Naive thymus-derived CD4-positive, alpha-beta T cell (primary cell): ENCODE results near the gene BIRC3. TPM values are rescaled to one million over a fixed set of nuclear protein-coding genes. Genes with fewer than 3 reads are reported as not detected.

Experiments used
- ATAC-seq: fragments of 150-1000 bp; cut with Tn5 transposase; 2 replicates; pipeline ENCODE4 v1.10.0; 2021; ENCODE audit warnings: mild to moderate bottlenecking, moderate library complexity
- CTCF ChIA-PET: fragments of 350-600 bp; sonication (Branson Sonifier 250); formaldehyde crosslinking; loops from one replicate; lab custom pipeline; 2021; ENCODE audit warnings: antibody characterized with exemption; lab: Charles Lee
- POLR2A ChIA-PET: fragments of 350-600 bp; sonication (Branson Sonifier 250); formaldehyde crosslinking; loops from one replicate; lab custom pipeline; 2021; ENCODE audit warnings: antibody characterized with exemption, inconsistent platforms; lab: Charles Lee
- DNase-seq, 9 donors: peaks; one replicate each; pipeline versions ENCODE4 v3.0.0 to v3.0.0-alpha.2; 2020 to 2022; ENCODE audit warnings: mixed read lengths in 1 of 9
- H3K27ac ChIP-seq: one replicate; pipeline ENCODE4 v1.7.0; 2013; ENCODE audit warnings: mild to moderate bottlenecking, low read depth, low read length, moderate library complexity
- H3K27me3 ChIP-seq, 2 donors: one replicate each; pipeline ENCODE4 v1.7.0; 2013; ENCODE audit warnings: low read length in 2 of 2, mild to moderate bottlenecking in 2 of 2, moderate library complexity in 2 of 2; ENCODE audit not compliant: control insufficient read depth in 2 of 2, insufficient read depth in 2 of 2
- H3K36me3 ChIP-seq, 3 experiments: 1 replicate in 2 of 3; 2 replicates in 1 of 3; pipeline ENCODE4 v1.7.0; 2013; ENCODE audit warnings: low read length in 3 of 3, mild to moderate bottlenecking in 3 of 3, moderate library complexity in 1 of 3; ENCODE audit not compliant: insufficient read depth in 3 of 3, control insufficient read depth in 2 of 3
- H3K4me1 ChIP-seq, 2 donors: one replicate each; pipeline ENCODE4 v1.7.0; 2013; ENCODE audit warnings: low read length in 2 of 2, mild to moderate bottlenecking in 2 of 2, moderate library complexity in 1 of 2; ENCODE audit not compliant: control insufficient read depth in 2 of 2, insufficient read depth in 2 of 2
- H3K4me3 ChIP-seq: 2 replicates; pipeline ENCODE4 v1.7.0; 2013; ENCODE audit warnings: mild to moderate bottlenecking, low read length
- H3K9me3 ChIP-seq, 3 experiments: 1 replicate in 2 of 3; 2 replicates in 1 of 3; pipeline ENCODE4 v1.7.0; 2013; ENCODE audit warnings: low read length in 3 of 3; ENCODE audit not compliant: control insufficient read depth in 2 of 3
- H3K27ac Mint-ChIP-seq, 9 donors: one replicate each; pipeline ENCODE4 v1.8.0; 2020 to 2022; ENCODE audit warnings: mixed read lengths in 9 of 9, mild to moderate bottlenecking in 8 of 9, moderate library complexity in 5 of 9, inconsistent platforms in 2 of 9
- H3K27me3 Mint-ChIP-seq, 5 donors: one replicate each; pipeline ENCODE4 v1.8.0; 2021 to 2022; ENCODE audit warnings: mixed read lengths in 5 of 5, mild to moderate bottlenecking in 1 of 5
- H3K36me3 Mint-ChIP-seq, 5 donors: one replicate each; pipeline ENCODE4 v1.8.0; 2020 to 2022; ENCODE audit warnings: mixed read lengths in 5 of 5, mild to moderate bottlenecking in 3 of 5, inconsistent platforms in 1 of 5
- H3K4me1 Mint-ChIP-seq, 7 donors: one replicate each; pipeline ENCODE4 v1.8.0; 2020 to 2022; ENCODE audit warnings: mixed read lengths in 7 of 7, mild to moderate bottlenecking in 3 of 7, inconsistent platforms in 1 of 7
- H3K4me3 Mint-ChIP-seq, 10 donors: one replicate each; pipeline ENCODE4 v1.8.0; 2020 to 2022; ENCODE audit warnings: mild to moderate bottlenecking in 10 of 10, mixed read lengths in 10 of 10, moderate library complexity in 6 of 10, inconsistent platforms in 2 of 10
- H3K9me3 Mint-ChIP-seq, 11 donors: one replicate each; pipeline ENCODE4 v1.8.0; 2020 to 2022; ENCODE audit warnings: mixed read lengths in 11 of 11, mild to moderate bottlenecking in 4 of 11, inconsistent platforms in 1 of 11, moderate library complexity in 1 of 11
- intact Hi-C, 2 donors: fragments of 100-400 bp; cut with micrococcal nuclease; formaldehyde crosslinking; loops; one replicate each; pipeline ENCODE4 v1.15.1; 2023
- polyA plus RNA-seq, 2 donors: library from polyadenylated mRNA; unstranded; fragments of 300-500 nt; fragmentation: Illumina TruSeq; gene quantifications; one replicate each; pipeline ENCODE4 v1.2.3, GENCODE V29; 2021
- total RNA-seq, 6 experiments: library from RNA in 5 of 6; stranded (reverse) in 5 of 6; gene quantifications; 1 replicate in 5 of 6; 2 replicates in 1 of 6; pipeline ENCODE4 v1.2.3 and lab custom pipeline; 2021 to 2026

BIRC3 gene
- 100 to 1,000 TPM in 3 of 5 experiments, 10 to 100 TPM in 2; 62.3 to 160 (median 128) TPM for total RNA-seq
- polyA plus RNA-seq = 10 to 100 TPM; 18.8 to 47.7 TPM
- total RNA-seq (lab: John Stamatoyannopoulos, UW) = 254 reads per million, percentile 95 among the genes with 10 or more reads in this experiment

DNA sequence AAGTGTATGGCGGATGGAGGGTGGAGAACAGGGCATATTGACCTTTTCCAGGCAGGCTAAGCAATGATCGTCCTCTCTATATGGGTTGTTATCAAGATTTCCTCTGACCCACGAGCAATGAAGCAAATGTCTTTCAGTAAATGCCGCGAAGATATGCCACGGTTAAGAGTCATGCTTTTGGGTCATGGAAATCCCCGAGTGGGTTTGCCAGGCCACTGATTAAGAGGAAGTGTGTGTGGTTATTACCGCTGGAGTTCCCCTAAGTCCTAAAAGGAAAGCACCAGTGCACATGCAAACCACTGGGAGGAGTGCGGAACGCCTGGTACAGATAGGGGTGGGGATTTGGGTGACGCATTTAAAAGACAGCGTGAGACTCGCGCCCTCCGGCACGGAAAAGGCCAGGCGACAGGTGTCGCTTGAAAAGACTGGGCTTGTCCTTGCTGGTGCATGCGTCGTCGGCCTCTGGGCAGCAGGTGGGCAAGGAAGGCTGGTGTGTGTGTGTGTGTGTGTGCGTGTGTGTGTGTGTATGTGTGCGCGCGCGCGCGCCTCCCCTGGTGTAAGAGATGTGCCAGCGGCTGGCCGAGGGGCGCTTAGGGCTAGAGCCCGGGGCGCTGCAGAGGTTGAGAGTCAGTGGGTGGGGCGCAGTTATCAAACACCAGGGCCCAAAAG is at the start of gene BIRC3:
Gene BIRC3, plus strand, starts transcription at position 386 of the 669 bp plus-strand sequence. CDS start 7,026 bp downstream, outside the sequence.
- Mint-ChIP-seq H3K9me3 (peaks cover 0 to 6% (median 0%) of the 10 kb centered on the region in 11 donors), H3K27me3 (peaks cover 0 to 2% (median 0%) of the 10 kb centered on the region in 5 donors), H3K4me3 (peak within 1 kb of the TSS; percentile 85 to 98 (median 96)), H3K4me1 (peaks cover 44 to 87% (median 74%) of the 10 kb centered on the region in 7 donors), H3K36me3 (peaks cover 0 to 39% (median 17%) of the 10 kb centered on the region in 5 donors), H3K27ac (peak within 1 kb of the TSS; percentile 93 to 99 (median 98))
- POLR2A ChIA-PET = interaction anchor here (1.4 to 9.9 kb wide), 5 partner anchors 10 to 44 kb away, joined by 4 to 158 read pairs (median 12); no protein-coding TSS in a partner anchor
- ATAC-seq (peak; percentile 94), DNase-seq (peak; percentile 77 to 98 (median 93))
- Histone ChIP-seq H3K36me3 (no peaks in the 10 kb centered on the region), H3K27me3 (no peaks in the 10 kb centered on the region), H3K27ac (peak within 1 kb of the TSS; percentile 97), H3K4me3 (peak within 1 kb of the TSS; percentile 74), H3K4me1 (peaks cover 43 to 58% of the 10 kb centered on the region in 2 donors), H3K9me3 (no peaks in the 10 kb centered on the region)
- CTCF ChIA-PET = interaction anchor here (1.0 to 17.6 kb wide), 6 partner anchors 8 to 135 kb away, joined by 3 to 354 read pairs (median 10); no protein-coding TSS in a partner anchor
- intact Hi-C loops = loop anchor here (1.0 to 5.0 kb wide), 8 partner anchors 10 to 245 kb away; partner anchors contain the start of genes BIRC2 (in 2 of the 2) and TMEM123 (in 2 of the 2)

DNA sequence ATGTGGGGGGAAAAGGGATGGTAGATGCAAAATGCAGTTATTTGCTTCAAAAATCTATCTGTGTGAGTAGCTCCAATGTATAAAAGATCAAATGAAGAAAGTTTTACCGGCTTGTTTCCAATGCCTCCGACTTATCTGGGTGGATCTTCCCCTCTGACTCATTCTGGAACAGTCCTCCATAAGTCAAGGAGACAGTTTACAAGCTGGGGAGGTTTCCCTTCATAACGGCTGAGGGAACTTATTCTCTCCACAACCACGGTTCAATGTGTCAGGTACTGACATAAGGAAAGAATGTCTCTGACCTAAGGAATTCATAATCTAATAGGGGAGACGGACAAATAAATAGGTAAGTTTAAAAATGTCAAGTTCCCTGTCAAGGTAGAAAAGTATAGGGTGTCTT is 49.7 kb upstream of the BIRC3 start:
- ChIA-PET CTCF (interaction anchor here (1.9 to 3.2 kb wide), 2 partner anchors 21 to 26 kb away, joined by 10 to 14 read pairs; no protein-coding TSS in a partner anchor), POLR2A (no interaction called here)
- Mint-ChIP-seq H3K9me3 (no peaks in the 10 kb centered on the region), H3K27me3 (peaks cover 0 to 49% (median 6%) of the 10 kb centered on the region in 5 donors), H3K27ac (peak overlapping the region in 6 of 9 donors; percentile 5 to 88 (median 34)), H3K4me1 (peaks cover 12 to 39% (median 32%) of the 10 kb centered on the region in 7 donors), H3K36me3 (no peaks in the 10 kb centered on the region), H3K4me3 (peak overlapping the region; percentile 20 to 97 (median 74))
- Histone ChIP-seq H3K4me3 (no peak overlapping the region), H3K27me3 (no peaks in the 10 kb centered on the region), H3K27ac (no peak overlapping the region), H3K9me3 (no peaks in the 10 kb centered on the region), H3K4me1 (peaks cover 10 to 17% of the 10 kb centered on the region in 2 donors), H3K36me3 (no peaks in the 10 kb centered on the region)
- no peak for DNase-seq
- no peak for ATAC-seq
- intact Hi-C loops = loop anchor here (1.0 to 10.0 kb wide), 7 partner anchors 13 to 837 kb away; partner anchors contain the start of genes BIRC2 (in 1 of the 2), BIRC3 (in 1 of the 2), CEP126 (in 1 of the 2) and DYNC2H1 (in 1 of the 2)

DNA sequence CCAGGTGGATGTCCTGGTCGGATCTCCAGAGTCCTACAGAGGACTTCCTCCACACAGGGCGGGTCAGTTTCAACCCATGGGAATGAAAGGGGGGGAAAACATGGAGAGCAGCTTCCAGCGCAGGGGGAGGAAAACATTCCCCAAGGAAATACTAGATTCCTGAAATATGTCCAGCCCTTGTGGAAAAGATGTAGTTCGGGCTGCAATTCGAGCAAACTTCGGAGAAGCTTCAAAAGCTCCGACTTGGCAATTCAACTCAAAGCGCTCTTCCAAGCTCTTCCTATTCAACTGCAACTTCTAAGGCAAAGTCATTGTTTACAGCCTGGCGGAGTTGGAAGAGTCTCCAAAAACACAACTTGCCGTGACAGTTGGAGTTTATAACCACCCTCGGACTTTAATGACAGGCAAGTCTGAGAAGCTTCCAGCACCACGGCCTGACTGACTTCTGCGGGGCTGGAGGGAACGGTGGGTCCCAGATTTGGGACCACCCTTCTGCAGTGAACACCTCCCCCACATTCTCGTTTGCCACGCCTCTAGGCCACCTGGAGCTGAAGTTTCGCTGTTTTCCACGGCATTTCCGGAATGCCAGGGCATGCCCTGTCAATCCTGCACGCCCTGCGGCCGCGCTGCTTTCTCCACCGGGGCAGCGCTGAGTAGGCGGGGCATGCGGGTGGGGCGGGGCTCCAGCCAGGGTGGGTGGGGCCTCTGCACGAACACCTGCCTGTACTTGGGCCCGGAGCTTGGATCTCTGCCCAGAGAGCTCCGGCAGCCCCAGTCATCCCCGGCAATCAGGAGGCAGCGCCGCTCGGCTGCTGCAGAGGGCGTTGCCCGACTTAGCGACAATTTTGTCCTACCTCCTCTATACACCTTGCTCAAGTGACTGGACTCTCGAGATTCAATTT is 49.0 kb upstream of the BIRC3 start:
- intact Hi-C loops = loop anchor here (1.0 to 10.0 kb wide), 7 partner anchors 12 to 836 kb away; partner anchors contain the start of genes BIRC2 (in 1 of the 2), BIRC3 (in 1 of the 2), CEP126 (in 1 of the 2) and DYNC2H1 (in 1 of the 2)
- peak; percentile 99 for ATAC-seq
- CTCF ChIA-PET = interaction anchor here (0.7 to 3.2 kb wide), 9 partner anchors 12 to 403 kb away, joined by 3 to 14 read pairs (median 4); no protein-coding TSS in a partner anchor
- H3K4me1 ChIP-seq = peaks cover 10 to 17% of the 10 kb centered on the region in 2 donors
- H3K9me3 ChIP-seq = no peaks in the 10 kb centered on the region
- H3K9me3 Mint-ChIP-seq = no peaks in the 10 kb centered on the region
- peak overlapping the region; percentile 59 for H3K4me3 ChIP-seq
- H3K4me1 Mint-ChIP-seq = peaks cover 14 to 46% (median 37%) of the 10 kb centered on the region in 7 donors
- H3K4me3 Mint-ChIP-seq = peak overlapping the region; percentile 77 to 97 (median 82)
- no peak overlapping the region for H3K27ac ChIP-seq
- no peaks in the 10 kb centered on the region for H3K36me3 ChIP-seq
- peaks cover 0 to 50% (median 6%) of the 10 kb centered on the region in 5 donors for H3K27me3 Mint-ChIP-seq
- H3K27ac Mint-ChIP-seq = peak overlapping the region in 8 of 9 donors; percentile 55 to 88 (median 80)
- POLR2A ChIA-PET = interaction anchor here (1.1 to 1.6 kb wide), 3 partner anchors 9 to 37 kb away, joined by 3 to 4 read pairs (median 3); no protein-coding TSS in a partner anchor
- peak; percentile 55 to 85 (median 80) for DNase-seq
- H3K27me3 ChIP-seq = no peaks in the 10 kb centered on the region
- H3K36me3 Mint-ChIP-seq = no peaks in the 10 kb centered on the region

DNA sequence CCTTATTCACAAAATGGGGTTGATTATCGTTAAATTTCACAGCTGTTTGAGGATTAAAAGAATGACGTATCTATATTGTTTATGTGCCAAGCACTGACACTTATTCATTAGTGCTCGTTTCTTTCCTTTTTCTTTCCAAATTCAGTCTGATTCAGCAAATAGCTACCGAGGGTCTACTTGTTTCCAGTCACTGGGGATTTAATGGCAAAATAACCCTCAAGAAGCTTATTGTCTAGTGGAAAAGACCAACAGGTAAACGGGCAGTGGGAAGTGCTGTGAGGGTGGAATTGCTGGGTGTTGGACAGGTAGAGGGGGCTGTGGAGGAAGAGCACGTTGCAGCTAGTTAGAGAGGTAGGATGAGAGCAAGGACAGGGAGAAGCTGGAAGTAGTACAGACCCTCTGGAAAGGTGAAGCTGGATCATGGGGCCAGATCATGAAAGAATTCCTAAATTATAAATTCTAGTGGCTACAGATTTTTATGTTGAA is 48.3 kb upstream of the BIRC3 start:
- Mint-ChIP-seq H3K27ac (peak overlapping the region; percentile 6 to 88 (median 75)), H3K27me3 (peaks cover 0 to 45% (median 6%) of the 10 kb centered on the region in 5 donors), H3K4me1 (peaks cover 14 to 47% (median 38%) of the 10 kb centered on the region in 7 donors), H3K36me3 (no peaks in the 10 kb centered on the region), H3K9me3 (no peaks in the 10 kb centered on the region), H3K4me3 (peak overlapping the region; percentile 77 to 97 (median 82))
- Histone ChIP-seq H3K9me3 (no peaks in the 10 kb centered on the region), H3K4me3 (peak overlapping the region; percentile 59), H3K36me3 (no peaks in the 10 kb centered on the region), H3K4me1 (peaks cover 10 to 17% of the 10 kb centered on the region in 2 donors), H3K27me3 (no peaks in the 10 kb centered on the region), H3K27ac (no peak overlapping the region)
- no peak for ATAC-seq
- no peak for DNase-seq
- intact Hi-C loops = loop anchor here (1.0 to 10.0 kb wide), 7 partner anchors 11 to 836 kb away; partner anchors contain the start of genes BIRC2 (in 1 of the 2), BIRC3 (in 1 of the 2), CEP126 (in 1 of the 2) and DYNC2H1 (in 1 of the 2)
- ChIA-PET POLR2A (interaction anchor here (1.1 to 1.6 kb wide), 4 partner anchors 9 to 73 kb away, joined by 3 to 4 read pairs (median 4); no protein-coding TSS in a partner anchor), CTCF (interaction anchor here (0.7 to 3.2 kb wide), 11 partner anchors 8 to 403 kb away, joined by 3 to 14 read pairs (median 3); no protein-coding TSS in a partner anchor)

DNA sequence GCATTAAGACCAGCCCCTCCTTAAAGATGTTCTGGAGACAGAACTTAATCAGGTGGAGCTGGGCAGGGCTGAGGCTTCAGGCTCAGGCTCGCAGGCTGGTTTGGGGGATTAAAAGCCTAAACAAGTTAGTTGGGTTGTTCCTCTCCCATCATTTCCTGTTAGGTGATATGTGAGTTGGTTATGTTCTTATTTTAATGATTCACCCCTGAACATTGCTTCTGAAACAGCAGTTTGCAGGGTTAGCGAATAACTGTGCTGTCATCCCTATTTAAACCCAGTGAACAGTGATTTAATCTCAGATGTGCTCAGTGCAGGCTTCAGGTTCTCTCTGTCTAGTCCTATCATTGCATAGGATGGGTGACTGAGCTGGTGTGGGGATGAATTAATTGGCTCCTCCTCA is 47.4 kb upstream of the BIRC3 start:
- intact Hi-C loops = loop anchor here in 1 of 2 donors (2.0 to 10.0 kb wide), 2 partner anchors 355 to 835 kb away; partner anchors contain the start of genes CEP126 and DYNC2H1
- H3K4me3 Mint-ChIP-seq = peak overlapping the region in 7 of 10 donors; percentile 52 to 97 (median 81)

More for the DNA sequence above, 47.4 kb upstream of the BIRC3 start:
- CTCF ChIA-PET = interaction anchor here (1.0 to 3.2 kb wide), 3 partner anchors 12 to 19 kb away, joined by 3 to 14 read pairs (median 7); no protein-coding TSS in a partner anchor
- Histone ChIP-seq H3K36me3 (no peaks in the 10 kb centered on the region), H3K9me3 (no peaks in the 10 kb centered on the region), H3K4me3 (no peak overlapping the region), H3K27me3 (no peaks in the 10 kb centered on the region), H3K27ac (no peak overlapping the region), H3K4me1 (peaks cover 10 to 17% of the 10 kb centered on the region in 2 donors)
- H3K9me3 Mint-ChIP-seq = no peaks in the 10 kb centered on the region
- H3K36me3 Mint-ChIP-seq = no peaks in the 10 kb centered on the region
- POLR2A ChIA-PET = interaction anchor here (0.9 to 1.5 kb wide), 2 partner anchors 24 to 72 kb away, joined by 3 to 4 read pairs; no protein-coding TSS in a partner anchor
- peaks cover 14 to 47% (median 38%) of the 10 kb centered on the region in 7 donors for H3K4me1 Mint-ChIP-seq
- DNase-seq (no peak), ATAC-seq (no peak)
- H3K27ac Mint-ChIP-seq = peak overlapping the region in 1 of 9 donors; percentile 75
- peaks cover 0 to 45% (median 9%) of the 10 kb centered on the region in 5 donors for H3K27me3 Mint-ChIP-seq
